AG09309 (cell line): ENCODE data around the gene HSBP1.

ENCODE experiments used
- DNase-seq: peaks from one replicate; pipeline ENCODE4 v3.0.0-alpha.2; 2010; ENCODE audit warnings: low read depth
- H3K4me3 ChIP-seq: 2 replicates; pipeline ENCODE4 v1.5.1; 2011; ENCODE audit warnings: mild to moderate bottlenecking, low read depth, low read length, moderate library complexity; ENCODE audit not compliant: control insufficient read depth
- CTCF ChIP-seq: IDR thresholded peaks from 2 replicates; pipeline ENCODE4 v1.5.1; 2011; ENCODE audit warnings: mild to moderate bottlenecking, low read depth, low read length, inconsistent platforms; ENCODE audit not compliant: insufficient read depth, control insufficient read depth; ENCODE audit errors: missing control alignments

HSBP1 gene

GRCh38 chr16:83791916-83792315, 15.9 kb upstream of the HSBP1 start:
- TF ChIP-seq CTCF, result no peak
- DNase-seq, result no peak
- no peak overlapping the region for H3K4me3 ChIP-seq

GRCh38 chr16:83792391-83792790, 15.4 kb upstream of the HSBP1 start:
- TF ChIP-seq CTCF, result no peak
- DNase-seq, result no peak
- H3K4me3 ChIP-seq, result no peak overlapping the region

- DNase-seq, result no peak
- TF ChIP-seq CTCF, result no peak
- H3K4me3 ChIP-seq, result no peak overlapping the region
Observed at GRCh38 chr16:83793179-83793578, 14.6 kb upstream of the HSBP1 start.

- no peak for TF ChIP-seq CTCF
- DNase-seq, result no peak
- H3K4me3 ChIP-seq, result no peak overlapping the region
Observed at GRCh38 chr16:83794860-83795554, 12.8 kb upstream of the HSBP1 start.

- no peak for TF ChIP-seq CTCF
- DNase-seq, result no peak
- no peak overlapping the region for H3K4me3 ChIP-seq
Observed at GRCh38 chr16:83797013-83797412, 10.8 kb upstream of the HSBP1 start.

- no peak for DNase-seq
- no peak for TF ChIP-seq CTCF
Observed at GRCh38 chr16:83799336-83799735, 8.4 kb upstream of the HSBP1 start.

GRCh38 chr16:83802135-83802534, 5.6 kb upstream of the HSBP1 start:
- peak overlapping the region; percentile 11; the same call in 1 of the 2 replicates for H3K4me3 ChIP-seq
- peak; percentile 52 for DNase-seq

More at GRCh38 chr16:83799336-83799735, 8.4 kb upstream of the HSBP1 start:
- no peak overlapping the region for H3K4me3 ChIP-seq

More at GRCh38 chr16:83802135-83802534, 5.6 kb upstream of the HSBP1 start:
- TF ChIP-seq CTCF, result no peak
